ENCODE results near the gene TLL1.

Gene TLL1

GRCh38 chr4:165909947-165910346 is 36.9 kb downstream of the TLL1 start:
- DNase-seq (ENCODE audit: low spot score) = no peak
- TF ChIP-seq CTCF (IDR thresholded peaks at IDR 0.05; ENCODE audit: borderline replicate concordance, control extremely low read depth, extremely low read depth, insufficient read depth, missing control alignments) = no peak
- in situ Hi-C loops (cut with MboI; ENCODE audit: low sequenced_read_pairs, unreplicated experiment) = no loop called here

GRCh38 chr4:165915215-165915614 is 42.2 kb downstream of the TLL1 start:
- in situ Hi-C loops (cut with MboI; ENCODE audit: low sequenced_read_pairs, unreplicated experiment) = no loop called here
- no peak for TF ChIP-seq CTCF (IDR thresholded peaks at IDR 0.05; ENCODE audit: borderline replicate concordance, control extremely low read depth, extremely low read depth, insufficient read depth, missing control alignments)
- DNase-seq (ENCODE audit: low spot score) = no peak

- TF ChIP-seq CTCF (IDR thresholded peaks at IDR 0.05; ENCODE audit: borderline replicate concordance, control extremely low read depth, extremely low read depth, insufficient read depth, missing control alignments) = no peak
- in situ Hi-C loops (cut with MboI; ENCODE audit: low sequenced_read_pairs, unreplicated experiment) = no loop called here
- no peak for DNase-seq (ENCODE audit: low spot score)
These were observed 48.5 kb downstream of the TLL1 start for GRCh38 chr4:165921546-165921945.

GRCh38 chr4:165922747-165923146 is 49.7 kb downstream of the TLL1 start:
- DNase-seq (ENCODE audit: low spot score) = no peak
- no peak for TF ChIP-seq CTCF (IDR thresholded peaks at IDR 0.05; ENCODE audit: borderline replicate concordance, control extremely low read depth, extremely low read depth, insufficient read depth, missing control alignments)
- in situ Hi-C loops (cut with MboI; ENCODE audit: low sequenced_read_pairs, unreplicated experiment) = no loop called here

GRCh38 chr4:165926307-165926706 is 53.3 kb downstream of the TLL1 start:
- TF ChIP-seq CTCF (IDR thresholded peaks at IDR 0.05; ENCODE audit: borderline replicate concordance, control extremely low read depth, extremely low read depth, insufficient read depth, missing control alignments) = no peak
- no peak for DNase-seq (ENCODE audit: low spot score)
- in situ Hi-C loops (cut with MboI; ENCODE audit: low sequenced_read_pairs, unreplicated experiment) = no loop called here

GRCh38 chr4:165927366-165927765 is 54.3 kb downstream of the TLL1 start:
- in situ Hi-C loops (cut with MboI; ENCODE audit: low sequenced_read_pairs, unreplicated experiment) = no loop called here
- no peak for DNase-seq (ENCODE audit: low spot score)
- TF ChIP-seq CTCF (IDR thresholded peaks at IDR 0.05; ENCODE audit: borderline replicate concordance, control extremely low read depth, extremely low read depth, insufficient read depth, missing control alignments) = no peak

- in situ Hi-C loops (cut with MboI; ENCODE audit: low sequenced_read_pairs, unreplicated experiment) = no loop called here
- DNase-seq (ENCODE audit: low spot score) = no peak
- no peak for TF ChIP-seq CTCF (IDR thresholded peaks at IDR 0.05; ENCODE audit: borderline replicate concordance, control extremely low read depth, extremely low read depth, insufficient read depth, missing control alignments)
These were observed 54.8 kb downstream of the TLL1 start for GRCh38 chr4:165927815-165928214.
